HepG2 (cell line): ENCODE measurements around the gene KDM1B.

Experiments
- CTCF ChIP-seq: sonication (generic); formaldehyde crosslinking; IDR thresholded peaks from 2 replicates; pipeline ENCODE4 v1.5.0; 2020; ENCODE audit warnings: mild to moderate bottlenecking, missing genetic modification reagents, moderate library complexity
- NONO ChIP-seq, 2 experiments: fragments of 450-650 bp in 1 of 2; sonication (generic) in 1 of 2; formaldehyde crosslinking in 1 of 2; IDR thresholded peaks in 1 of 2; conservative IDR thresholded peaks in 1 of 2; 2 replicates each; pipeline versions ENCODE4 v1.6.1 to v1.8.0; 2017 to 2022; ENCODE audit warnings: mild to moderate bottlenecking in 1 of 2, missing genetic modification reagents in 1 of 2, moderate library complexity in 1 of 2
- POGK ChIP-seq: sonication (generic); formaldehyde crosslinking; conservative IDR thresholded peaks from 2 replicates; pipeline ENCODE4 v1.8.0; 2022; ENCODE audit warnings: mild to moderate bottlenecking, moderate library complexity, missing genetic modification reagents

- TF ChIP-seq POGK = no peak
- no peak for TF ChIP-seq NONO (IDR thresholded peaks at IDR 0.05)
- TF ChIP-seq NONO (CRISPR knock-in tag; conservative IDR thresholded peaks at IDR 0.05) = no peak
- TF ChIP-seq CTCF (CRISPR knock-in tag) = no peak
Measured at GRCh38 chr6:18265787-18266522, 110.7 kb downstream of the KDM1B start.
